ENCODE measurements around the gene NCF4.
A peak's percentile ranks its signal among the peaks of the same experiment; 100 is the strongest.

The NCF4 gene

GRCh38 chr22:36838119-36839030 is 22.4 kb upstream of the NCF4 start:
- DNase-seq = no peak

DNA sequence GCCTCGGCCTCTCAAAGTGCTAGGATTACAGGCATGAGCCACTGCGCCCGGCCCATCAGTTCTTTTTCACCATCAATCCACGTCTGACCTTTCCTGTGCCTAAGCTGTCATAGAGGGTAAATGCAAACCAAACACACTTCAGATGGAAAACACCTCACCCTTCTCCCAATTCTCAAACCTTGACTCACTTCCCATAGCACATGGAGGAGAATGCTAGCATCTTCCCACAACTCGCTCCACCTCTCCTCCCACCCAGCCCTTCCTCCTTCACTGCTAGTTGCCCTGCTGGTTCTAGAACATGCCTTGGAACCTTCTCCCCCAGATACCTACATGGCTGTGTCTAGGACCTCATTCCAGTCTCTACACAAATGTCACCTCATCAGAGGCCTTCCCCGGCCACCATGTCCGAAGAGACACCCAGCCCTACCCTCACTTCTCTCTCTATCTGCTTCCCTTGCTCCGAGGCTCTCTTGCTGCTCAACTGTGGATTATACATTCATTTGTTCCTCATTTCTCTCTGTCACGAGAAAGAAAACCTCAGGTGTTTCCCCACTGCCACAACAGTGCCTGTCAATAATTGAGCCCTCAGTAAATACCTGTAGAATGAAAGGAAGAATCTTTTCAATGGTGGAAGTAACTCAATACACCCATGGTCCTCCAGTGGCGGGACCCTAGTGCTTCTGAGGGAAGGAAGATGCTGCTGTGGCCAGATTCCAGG is 21.3 kb upstream of the NCF4 start:
- DNase-seq = no peak

DNA sequence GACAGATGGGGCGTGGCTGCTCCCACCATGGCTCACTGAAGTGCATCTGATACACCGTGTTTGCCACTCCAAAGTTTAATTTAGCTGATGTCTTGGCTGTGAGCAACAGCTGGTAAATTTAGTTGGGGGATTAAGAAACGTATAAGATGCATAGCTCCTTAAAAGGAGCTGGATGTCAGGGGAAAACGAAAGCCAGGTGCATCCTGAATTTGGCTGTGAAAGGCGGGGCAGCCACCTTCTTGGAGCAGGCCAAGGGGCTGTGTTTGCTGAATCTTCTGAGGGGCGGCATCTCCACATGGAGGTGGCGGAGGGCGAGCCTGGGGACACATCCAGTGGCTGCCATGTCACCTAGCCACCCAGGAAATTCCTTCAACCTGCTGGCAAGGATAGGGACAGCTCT is 20.7 kb upstream of the NCF4 start:
- no peak for DNase-seq

- DNase-seq = no peak
Measured at GRCh38 chr22:36846271-36846670, 14.5 kb upstream of the NCF4 start.

GRCh38 chr22:36846949-36847348 is 13.9 kb upstream of the NCF4 start:
- DNase-seq = no peak

- no peak for DNase-seq
Measured at GRCh38 chr22:36850056-36850455, 10.8 kb upstream of the NCF4 start.

DNA sequence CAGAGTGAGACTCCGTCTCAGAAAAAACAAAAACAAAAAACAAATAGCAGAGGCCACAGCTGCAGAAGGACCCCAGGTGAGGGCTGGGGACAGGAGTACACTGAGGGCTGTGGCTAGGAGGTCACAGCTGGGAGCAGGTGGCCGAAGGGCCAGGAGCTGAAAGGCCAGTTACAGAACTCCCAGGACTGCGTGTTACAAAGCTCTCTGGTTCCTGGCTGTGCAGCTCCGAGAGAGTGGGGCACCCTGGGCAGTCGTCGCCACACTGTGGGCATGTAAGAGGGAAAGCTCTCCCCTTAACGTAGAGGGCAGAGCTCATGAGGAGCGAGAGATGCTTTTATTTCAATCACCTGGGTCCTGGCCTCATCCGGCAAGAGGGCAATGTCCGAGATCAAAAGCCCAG is 10.1 kb upstream of the NCF4 start:
- no peak for DNase-seq

DNA sequence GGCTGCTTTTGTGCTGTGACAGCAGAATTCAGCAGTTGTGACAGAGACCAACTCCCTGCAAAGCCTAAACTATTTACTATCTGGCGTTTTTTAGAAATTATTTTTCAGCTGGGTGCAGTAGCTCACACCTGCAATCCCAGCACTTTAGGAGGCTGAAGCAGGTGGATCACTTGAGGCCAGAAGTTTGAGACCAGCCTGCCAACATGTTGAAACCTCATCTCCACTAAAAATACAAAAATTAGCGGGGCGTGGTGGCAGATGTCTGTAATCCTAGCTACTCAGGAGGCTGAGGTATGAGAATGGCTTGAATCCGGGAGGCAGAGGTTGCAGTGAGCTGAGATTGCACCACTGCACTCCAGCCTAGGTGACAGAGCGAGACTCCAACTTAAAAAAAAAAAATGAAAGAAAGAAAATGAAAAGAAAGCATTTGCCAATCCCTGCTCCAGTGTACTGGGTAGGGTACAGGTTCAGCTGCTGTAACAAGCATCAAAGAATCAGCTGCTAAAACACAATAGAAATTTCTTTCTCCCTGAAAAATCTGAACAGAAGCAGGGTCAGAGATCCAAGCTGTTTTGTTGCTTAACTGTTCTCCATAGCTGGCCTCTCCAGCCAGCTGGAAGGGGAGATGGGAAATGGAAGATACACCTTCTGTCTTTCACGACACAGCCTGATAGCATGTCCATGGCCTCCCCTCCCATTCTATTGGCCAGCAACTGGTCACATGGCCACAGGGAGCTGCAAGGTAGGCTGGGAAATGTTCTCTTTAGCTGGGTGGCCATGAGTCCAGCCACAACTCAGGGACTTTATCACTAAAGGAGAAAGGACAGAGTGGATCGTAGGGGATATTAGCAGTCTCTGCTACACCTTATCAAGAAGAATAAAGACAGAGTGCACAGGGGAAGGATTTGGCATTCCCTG is 8.5 kb upstream of the NCF4 start:
- no peak for DNase-seq

DNA sequence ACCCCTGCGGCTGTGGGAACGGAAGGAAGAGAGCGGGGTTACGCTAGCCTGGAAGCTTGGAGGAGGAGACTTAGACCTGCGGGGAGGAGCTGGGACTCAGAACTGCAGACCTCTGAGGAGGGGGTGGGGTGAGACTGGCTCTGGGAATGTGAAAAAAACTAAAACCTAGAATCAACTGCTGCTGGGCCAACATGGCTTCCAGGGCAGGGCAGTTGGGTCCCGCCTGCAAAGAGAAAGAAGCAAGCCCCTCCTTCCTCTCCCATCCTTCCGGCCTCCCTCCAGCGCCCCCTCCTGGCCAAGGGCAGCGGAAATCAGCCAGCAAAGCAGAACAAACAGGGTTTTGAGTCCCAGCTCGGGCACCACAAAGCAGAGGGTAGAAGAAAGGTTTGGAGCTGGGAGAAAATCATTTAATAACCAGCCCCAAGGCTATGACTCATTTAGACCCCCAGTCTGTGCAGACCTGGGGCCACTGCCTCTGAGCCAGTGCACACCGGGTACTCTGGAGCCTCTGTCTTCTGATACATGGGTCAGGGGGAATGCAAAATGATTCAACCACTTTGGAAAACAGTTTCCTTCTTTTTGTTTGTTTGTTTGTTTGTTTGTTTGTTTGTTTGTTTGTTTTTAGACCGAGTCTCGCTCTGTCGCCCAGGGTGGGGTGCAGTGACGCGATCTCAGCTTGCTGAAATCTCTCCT is 7.3 kb upstream of the NCF4 start:
- DNase-seq = peak; percentile 90

DNA sequence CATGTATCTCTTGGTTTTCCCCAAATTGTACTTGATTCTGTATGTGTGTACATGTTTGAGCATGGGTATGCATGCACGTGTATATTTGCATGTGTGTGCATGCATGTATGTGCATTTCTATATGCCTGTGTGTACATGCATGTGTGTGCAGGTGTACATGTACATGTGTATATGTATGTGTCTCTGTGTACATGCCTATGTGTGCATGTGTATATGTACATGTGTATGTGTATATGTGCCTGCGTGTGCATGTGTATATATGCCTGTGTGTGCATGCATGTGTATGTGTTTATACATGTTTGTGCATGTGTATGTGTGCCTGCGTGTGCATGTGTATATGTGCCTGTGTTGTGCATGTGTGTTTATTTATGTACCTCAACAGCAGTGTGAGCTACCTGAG is 5.3 kb upstream of the NCF4 start:
- DNase-seq = no peak

- DNase-seq = peak; percentile 91
Measured at GRCh38 chr22:36856121-36856791, 4.5 kb upstream of the NCF4 start.

DNA sequence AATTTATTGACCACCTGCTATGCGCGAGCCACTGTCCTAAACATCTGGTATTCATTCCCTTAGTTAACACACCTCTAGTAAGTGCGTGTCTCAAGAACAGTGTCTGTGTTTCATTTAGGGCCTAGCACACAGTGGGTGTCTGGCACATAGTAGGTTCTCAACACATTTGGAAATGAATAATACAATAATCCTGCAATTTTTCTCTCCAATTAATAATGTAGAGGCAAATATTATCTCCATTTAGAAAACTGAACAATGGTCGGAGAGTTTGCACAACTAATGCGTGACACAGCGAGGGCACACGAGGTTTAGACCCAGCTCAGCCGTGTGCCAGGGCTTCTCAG is 4.0 kb upstream of the NCF4 start:
- no peak for DNase-seq

DNA sequence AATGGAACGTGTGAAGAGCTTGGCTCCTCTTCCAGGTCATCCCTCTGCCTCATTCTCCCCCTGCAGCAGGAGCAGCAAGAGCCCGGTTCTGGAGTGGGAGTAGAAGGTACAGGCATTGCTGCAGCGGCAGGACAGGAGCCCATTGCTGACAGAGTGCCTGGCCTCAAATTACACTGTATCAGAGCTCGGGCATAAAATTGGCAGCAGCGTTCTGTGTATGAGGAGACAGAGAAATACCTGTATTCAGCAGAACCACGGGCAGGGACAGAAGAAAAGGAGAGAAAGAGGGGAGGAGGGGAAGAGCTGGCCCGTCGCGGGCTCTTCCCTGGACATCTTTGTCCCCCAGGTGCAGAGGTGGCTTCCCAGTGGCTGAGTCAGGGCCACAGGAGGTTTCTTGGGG is 2.6 kb upstream of the NCF4 start:
- no peak for DNase-seq

DNA sequence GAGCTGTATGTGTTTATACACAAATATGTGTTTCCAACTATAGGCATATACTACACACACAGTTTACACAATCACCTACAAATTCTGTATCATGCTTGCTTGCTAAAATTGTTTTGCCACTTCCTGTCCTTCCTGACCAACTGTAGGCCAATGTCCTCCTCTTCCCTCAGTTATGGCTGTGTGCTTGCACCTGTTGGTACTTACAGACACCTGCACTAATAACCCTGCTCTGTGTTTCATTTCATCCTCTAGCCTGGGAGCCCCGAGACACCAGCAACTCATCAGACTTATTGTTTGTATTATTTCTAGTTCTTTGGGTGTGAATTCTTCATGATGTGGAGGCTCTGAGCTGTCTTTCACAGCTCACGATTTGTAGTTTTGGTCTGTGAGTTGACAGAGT is 1.8 kb upstream of the NCF4 start:
- no peak for DNase-seq

- no peak for DNase-seq
Measured at GRCh38 chr22:36860017-36860416, 789 bp upstream of the NCF4 start.

DNA sequence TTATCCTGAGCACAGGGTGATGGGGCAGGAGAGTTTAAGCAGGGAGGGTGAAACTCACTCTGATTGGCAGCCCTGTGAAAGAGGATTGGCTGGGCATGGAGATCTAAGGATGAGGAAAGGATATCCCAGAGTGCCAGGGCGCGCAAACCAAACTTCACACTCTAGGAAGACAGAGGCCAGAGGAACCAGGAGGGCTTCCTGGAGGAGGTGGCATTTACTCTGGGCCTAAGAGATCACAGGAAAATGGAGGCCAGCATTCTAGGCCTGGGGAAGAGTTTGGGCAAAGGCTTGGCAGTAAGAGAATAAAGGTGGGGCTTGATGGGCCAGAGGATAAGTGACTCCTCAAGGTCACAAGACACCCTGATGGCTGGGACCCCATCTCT is 377 bp upstream of the NCF4 start:
- DNase-seq = no peak

GRCh38 chr22:36862251-36863242 is 1.7 kb downstream of the NCF4 start:
- no peak for DNase-seq

DNA sequence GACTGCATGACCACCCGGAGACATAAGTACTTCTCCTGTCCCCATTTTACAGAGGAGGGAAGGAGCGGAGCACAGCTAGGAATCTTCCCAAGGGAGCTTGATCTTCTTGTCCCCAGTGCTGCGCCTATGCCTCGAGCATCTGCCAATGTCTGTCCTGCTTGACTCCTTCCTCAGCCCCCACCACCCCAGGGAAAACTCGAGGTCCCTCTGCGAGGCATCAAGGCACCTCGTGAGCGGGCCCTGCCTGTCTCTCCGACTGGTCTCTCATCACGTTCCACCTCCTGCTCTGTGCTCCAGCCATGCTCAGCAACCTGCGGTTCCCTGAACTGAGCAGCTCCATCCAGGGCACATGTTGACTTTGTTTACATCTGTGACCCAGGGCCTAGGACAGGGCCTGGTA is 2.5 kb downstream of the NCF4 start:
- no peak for DNase-seq

GRCh38 chr22:36863979-36864378 is 3.2 kb downstream of the NCF4 start:
- DNase-seq = no peak

DNA sequence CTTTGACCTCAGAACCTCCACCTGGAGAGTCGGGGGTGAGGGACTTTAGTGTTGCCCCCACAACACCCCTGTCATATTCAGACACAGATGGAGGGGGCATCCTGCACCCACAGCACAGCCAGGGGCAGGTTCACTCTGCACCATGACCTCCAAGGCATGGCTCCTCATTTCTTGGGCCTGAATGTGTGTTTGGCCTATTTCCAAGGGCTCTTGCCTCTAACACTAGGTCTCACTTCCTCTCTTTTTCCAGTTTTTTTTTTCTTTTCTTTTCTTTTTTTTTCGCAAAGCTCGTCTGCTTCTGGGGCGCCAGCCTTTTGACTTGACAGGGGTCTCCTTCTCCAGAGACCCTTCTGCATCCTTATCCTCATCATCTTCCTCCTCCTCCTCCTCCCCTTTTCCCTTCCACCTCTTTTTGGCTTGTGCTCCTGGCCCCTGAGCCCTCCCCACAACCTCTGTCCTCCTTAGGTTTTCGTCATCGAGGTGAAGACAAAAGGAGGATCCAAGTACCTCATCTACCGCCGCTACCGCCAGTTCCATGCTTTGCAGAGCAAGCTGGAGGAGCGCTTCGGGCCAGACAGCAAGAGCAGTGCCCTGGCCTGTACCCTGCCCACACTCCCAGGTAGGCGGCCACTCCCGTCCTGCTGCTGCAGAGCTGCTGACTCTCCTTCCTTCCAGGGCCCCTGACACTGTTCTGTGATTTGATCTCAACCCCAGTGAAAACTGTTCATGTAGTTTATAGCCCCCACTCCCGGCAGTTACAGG is 3.8 kb downstream of the NCF4 start:
- DNase-seq = no peak

Data from CD4-positive, alpha-beta T cell treated with Interleukin-10 for 1 hour (primary cell).